GM12878 (cell line): ENCODE measurements around the gene NFAM1. TPM values are rescaled to one million over a fixed set of nuclear protein-coding genes. Genes with fewer than 3 reads are reported as not detected.

Experiments
- ATAC-seq: fragments of 200-7000 bp; cut with Tn5 transposase; 3 replicates; pipeline ENCODE4 v1.9.1; 2020; ENCODE audit warnings: mild to moderate bottlenecking, moderate library complexity
- BruUV-seq: library from RNA; stranded (reverse); fragments of 400-500 nt; replicated peaks from 2 replicates; lab custom pipeline; 2021; lab: Mats Ljungman, UMichigan
- CTCF ChIA-PET: fragments of 300-600 bp; sonication (Branson Sonifier 250); formaldehyde crosslinking; extraction: SDS; loops from one replicate; lab custom pipeline; 2021; ENCODE audit warnings: inconsistent platforms; lab: Yijun Ruan, JAX
- POLR2A ChIA-PET: fragments of 350-600 bp; formaldehyde crosslinking; extraction: SDS; loops from one replicate; lab custom pipeline; 2021; ENCODE audit warnings: inconsistent platforms; lab: Charles Lee
- RAD21 ChIA-PET: fragments of 300-600 bp; sonication (Branson Sonifier 250); formaldehyde crosslinking; loops from one replicate; lab custom pipeline; 2023; ENCODE audit warnings: antibody characterized with exemption; ENCODE audit not compliant: unreplicated experiment; lab: Charles Lee
- SMC1A ChIA-PET: fragments of 300-600 bp; sonication (Branson Sonifier 250); formaldehyde crosslinking; loops from one replicate; lab custom pipeline; 2023; ENCODE audit not compliant: unreplicated experiment, uncharacterized antibody; lab: Charles Lee
- DNase-seq: peaks from one replicate; pipeline ENCODE4 v3.0.0-alpha.2; 2011; ENCODE audit warnings: low read depth, low spot score
- FAIRE-seq: peaks from 3 replicates; lab custom pipeline; 2011; peaks lifted over from hg19 to GRCh38; lab: Jason Lieb, UNC
- H2AFZ ChIP-seq: 2 replicates; pipeline ENCODE4 v1.6.0; 2011; ENCODE audit warnings: low read depth, low read length, control low read depth; ENCODE audit not compliant: control insufficient read depth
- H3K27ac ChIP-seq: 2 replicates; pipeline ENCODE4 v1.5.1; 2011; ENCODE audit warnings: control low read depth; ENCODE audit not compliant: control insufficient read depth, insufficient read depth
- H3K27me3 ChIP-seq, 2 experiments: replicated peaks in 1 of 2; 2 replicates each; pipeline versions ENCODE4 v1.6.0 to v1.6.1; 2011; ENCODE audit warnings: low read length in 1 of 2; ENCODE audit not compliant: control insufficient read depth in 2 of 2, insufficient read depth in 2 of 2
- H3K36me3 ChIP-seq, 2 experiments: 2 replicates each; pipeline ENCODE4 v1.5.1; 2011; ENCODE audit warnings: low read length in 1 of 2; ENCODE audit not compliant: control insufficient read depth in 2 of 2, insufficient read depth in 2 of 2
- H3K4me1 ChIP-seq: 2 replicates; pipeline ENCODE4 v1.6.1; 2011; ENCODE audit warnings: mild to moderate bottlenecking, low read length, moderate library complexity, mixed read lengths; ENCODE audit not compliant: control insufficient read depth, insufficient read depth
- H3K4me2 ChIP-seq: 2 replicates; pipeline ENCODE4 v1.6.0; 2011; ENCODE audit warnings: control low read depth; ENCODE audit not compliant: control insufficient read depth, insufficient read depth
- H3K4me3 ChIP-seq: fragments of 200-600 bp; sonication (generic); 2 replicates; pipeline ENCODE4 v1.5.1; 2016
- H3K79me2 ChIP-seq: 2 replicates; pipeline ENCODE4 v1.6.0; 2011; ENCODE audit warnings: low read length; ENCODE audit not compliant: control insufficient read depth, insufficient read depth
- H3K9ac ChIP-seq: 2 replicates; pipeline ENCODE4 v1.8.0; 2011; ENCODE audit warnings: low read length, control low read depth, mixed read lengths; ENCODE audit not compliant: control insufficient read depth, insufficient read depth
- H3K9me3 ChIP-seq: replicated peaks from 3 replicates; pipeline ENCODE4 v1.5.1; 2011; ENCODE audit warnings: mild to moderate bottlenecking, low read length; ENCODE audit not compliant: control insufficient read depth, insufficient read depth
- H4K20me1 ChIP-seq: 2 replicates; pipeline ENCODE4 v1.6.0; 2011; ENCODE audit not compliant: control insufficient read depth, insufficient read depth
- ATF7 ChIP-seq: fragments of 450-650 bp; IDR thresholded peaks from 2 replicates; pipeline ENCODE4 v1.6.1; 2016; ENCODE audit warnings: low read depth, mild to moderate bottlenecking
- BACH1 ChIP-seq: fragments of 450-650 bp; IDR thresholded peaks from 2 replicates; pipeline ENCODE4 v1.6.1; 2017; ENCODE audit warnings: mild to moderate bottlenecking, borderline replicate concordance
- CBX5 ChIP-seq: sonication (generic); IDR thresholded peaks from 2 replicates; pipeline ENCODE4 v1.6.1; 2016; ENCODE audit warnings: low read depth, moderate library complexity, mild to moderate bottlenecking, inconsistent platforms
- EZH2 ChIP-seq: IDR thresholded peaks from 2 replicates; pipeline ENCODE4 v1.6.1; 2012; ENCODE audit warnings: low read depth, mild to moderate bottlenecking, control low read depth, inconsistent platforms, low read length, borderline replicate concordance; ENCODE audit not compliant: control insufficient read depth
- IKZF2 ChIP-seq, 2 experiments: fragments of 450-650 bp; IDR thresholded peaks; 2 replicates each; pipeline ENCODE4 v1.6.1; 2017; ENCODE audit warnings: mild to moderate bottlenecking in 2 of 2, moderate library complexity in 2 of 2
- NR2C2 ChIP-seq: IDR thresholded peaks from 2 replicates; pipeline ENCODE4 v1.6.1; 2011; ENCODE audit warnings: borderline replicate concordance, low read depth; ENCODE audit not compliant: control insufficient read depth, insufficient read length
- SREBF1 ChIP-seq: IDR thresholded peaks from 2 replicates; pipeline ENCODE4 v1.6.1; 2012; ENCODE audit warnings: mild to moderate bottlenecking, low read length
- SUZ12 ChIP-seq: fragments of 200-600 bp; sonication (generic); IDR thresholded peaks from one replicate; pipeline ENCODE4 v1.6.1; 2018; ENCODE audit warnings: antibody characterized with exemption, mild to moderate bottlenecking; ENCODE audit not compliant: unreplicated experiment
- ZNF622 ChIP-seq: fragments of 450-650 bp; IDR thresholded peaks from 2 replicates; pipeline ENCODE4 v1.6.1; 2017; ENCODE audit warnings: mild to moderate bottlenecking, inconsistent platforms
- ZZZ3 ChIP-seq: IDR thresholded peaks from 2 replicates; pipeline ENCODE4 v1.6.1; 2011; ENCODE audit warnings: low read depth; ENCODE audit not compliant: control insufficient read depth, insufficient read length
- WGBS: methylation state at CpG from one replicate; pipeline ENCODE4 v1.1.6; 2016; ENCODE audit warnings: low lambda C conversion rate; ENCODE audit not compliant: insufficient replicate concordance, insufficient coverage; ENCODE audit errors: missing lambda C conversion rate; 5-methylcytosine and 5-hydroxymethylcytosine counted together
- in situ Hi-C: fragments of 300-500 bp; cut with MboI; formaldehyde crosslinking; loops from 9 replicates; pipeline ENCODE4 v1.14.3; 2018; ENCODE audit warnings: mixed read lengths
- intact Hi-C: fragments of 100-400 bp; cut with micrococcal nuclease; formaldehyde crosslinking; loops from one replicate; pipeline ENCODE4 v1.14.2; 2022; ENCODE audit not compliant: unreplicated experiment
- polyA plus RNA-seq, 11 experiments: library from polyadenylated mRNA; depleted of rRNA in 4 of 11; unstranded in 6 of 11; stranded (reverse) in 5 of 11; fragments of >200 nt; fragmentation: Nextera tagmentation in 4 of 11; fragmentation: Illumina TruSeq in 1 of 11; extraction: Ambion mirVana in 4 of 11; extraction: Trizol in 1 of 11; gene quantifications; 1 replicate in 1 of 11; 2 replicates in 10 of 11; pipeline versions ENCODE4 v1.2.1 to v1.2.3, GENCODE V29; 2011 to 2016; ENCODE audit warnings: inconsistent platforms in 2 of 11, missing spikeins in 2 of 11, low read depth in 1 of 11
- total RNA-seq, 4 experiments: library from RNA; depleted of rRNA in 3 of 4; stranded (reverse); fragments of >200 nt in 3 of 4; fragmentation: Illumina TruSeq in 1 of 4; extraction: Trizol in 1 of 4; gene quantifications; 2 replicates each; pipeline versions ENCODE4 v1.2.1 to v1.2.3, GENCODE V29; 2013 to 2021
- TF ChIP-seq, protein P1 (sequence below): fragments of 450-650 bp; IDR thresholded peaks from 2 replicates; pipeline ENCODE4 v1.6.1; 2018; ENCODE audit warnings: mild to moderate bottlenecking, low read depth, moderate library complexity; ENCODE audit not compliant: partially characterized antibody
- TF ChIP-seq, protein P2 (sequence below): fragments of 150-350 bp; IDR thresholded peaks from 2 replicates; pipeline ENCODE4 v1.6.1; 2014; ENCODE audit warnings: mild to moderate bottlenecking, low read depth, low read length

NFAM1 gene
- total and polyA plus RNA-seq, 10 of the 15 experiments (the other 5 are each of a cell fraction or from before 2014, with no cell fraction given) = 0.13 to 1.3 (median 0.24) TPM; not detected in 3

DNA sequence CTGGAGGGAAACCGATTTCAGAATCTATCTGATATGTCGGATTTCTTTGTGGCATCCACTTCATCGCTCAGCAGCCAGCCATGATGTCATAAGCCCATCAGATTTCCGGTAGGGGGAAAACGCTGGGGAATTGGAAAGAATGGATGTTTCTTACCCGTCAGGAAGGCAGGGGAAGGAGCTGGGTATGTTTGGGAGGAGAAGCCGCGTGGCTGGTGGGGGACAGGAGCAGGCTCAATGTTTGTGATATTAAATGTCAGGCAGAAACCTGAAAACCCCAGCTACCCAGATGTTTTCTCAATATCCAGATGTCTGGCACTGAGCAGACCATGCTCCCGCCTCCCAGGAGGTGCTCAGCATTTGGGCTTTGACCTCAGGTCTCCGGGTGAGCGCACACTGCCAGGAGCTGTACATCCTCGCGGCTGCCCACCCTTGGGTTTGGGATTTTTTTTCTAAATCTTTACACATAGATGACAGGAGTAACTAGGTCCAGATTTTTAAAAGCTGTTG is 67.5 kb downstream of the NFAM1 start (continued):
- TF ChIP-seq ATF7 = no peak
- TF ChIP-seq, protein P1, sequence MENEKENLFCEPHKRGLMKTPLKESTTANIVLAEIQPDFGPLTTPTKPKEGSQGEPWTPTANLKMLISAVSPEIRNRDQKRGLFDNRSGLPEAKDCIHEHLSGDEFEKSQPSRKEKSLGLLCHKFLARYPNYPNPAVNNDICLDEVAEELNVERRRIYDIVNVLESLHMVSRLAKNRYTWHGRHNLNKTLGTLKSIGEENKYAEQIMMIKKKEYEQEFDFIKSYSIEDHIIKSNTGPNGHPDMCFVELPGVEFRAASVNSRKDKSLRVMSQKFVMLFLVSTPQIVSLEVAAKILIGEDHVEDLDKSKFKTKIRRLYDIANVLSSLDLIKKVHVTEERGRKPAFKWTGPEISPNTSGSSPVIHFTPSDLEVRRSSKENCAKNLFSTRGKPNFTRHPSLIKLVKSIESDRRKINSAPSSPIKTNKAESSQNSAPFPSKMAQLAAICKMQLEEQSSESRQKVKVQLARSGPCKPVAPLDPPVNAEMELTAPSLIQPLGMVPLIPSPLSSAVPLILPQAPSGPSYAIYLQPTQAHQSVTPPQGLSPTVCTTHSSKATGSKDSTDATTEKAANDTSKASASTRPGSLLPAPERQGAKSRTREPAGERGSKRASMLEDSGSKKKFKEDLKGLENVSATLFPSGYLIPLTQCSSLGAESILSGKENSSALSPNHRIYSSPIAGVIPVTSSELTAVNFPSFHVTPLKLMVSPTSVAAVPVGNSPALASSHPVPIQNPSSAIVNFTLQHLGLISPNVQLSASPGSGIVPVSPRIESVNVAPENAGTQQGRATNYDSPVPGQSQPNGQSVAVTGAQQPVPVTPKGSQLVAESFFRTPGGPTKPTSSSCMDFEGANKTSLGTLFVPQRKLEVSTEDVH = no peak
- TF ChIP-seq SREBF1 = no peak

DNA sequence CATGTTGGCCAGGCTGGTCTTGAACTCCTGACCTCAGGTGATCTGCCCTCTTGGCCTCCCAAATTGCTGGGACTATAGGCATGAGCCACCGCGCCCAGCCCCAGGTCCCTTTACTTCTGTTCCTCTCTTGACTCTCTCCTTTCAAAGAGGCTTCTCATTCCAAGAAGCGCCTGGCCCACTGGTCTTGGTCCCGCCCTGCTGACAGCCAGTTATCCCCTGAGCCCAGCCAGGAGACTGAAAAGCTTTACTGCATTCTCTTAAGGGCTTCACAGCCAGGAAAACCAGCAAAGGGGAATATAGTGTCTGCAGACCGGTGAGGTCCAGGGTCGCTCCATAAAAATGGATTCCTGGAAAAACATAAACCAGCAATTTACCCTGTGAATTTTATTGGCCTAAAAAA is 68.3 kb downstream of the NFAM1 start:
- WGBS = 67% methylated on average over 6 of the region's 6 CpGs
- no TSS peak for BruUV-seq
- no peak overlapping the region for H3K4me3 ChIP-seq
- H3K4me1 ChIP-seq = peaks cover 12% of the 10 kb centered on the region
- DNase-seq = no peak
- no peak for ATAC-seq
- intact Hi-C loops (no loop called here), in situ Hi-C loops (no loop called here)
- H3K36me3 ChIP-seq = no peaks in the 10 kb centered on the region
- no peak overlapping the region for H3K9ac ChIP-seq
- no peak overlapping the region for H3K4me2 ChIP-seq
- no peaks in the 10 kb centered on the region for H4K20me1 ChIP-seq
- H3K27me3 ChIP-seq = peaks cover 15 to 27% of the 10 kb centered on the region in 2 experiments; a peak in 3 of 4 replicates
- no peaks in the 10 kb centered on the region for H3K79me2 ChIP-seq
- no peak overlapping the region for H3K27ac ChIP-seq
- FAIRE-seq = no peak
- H2AFZ ChIP-seq = no peak overlapping the region
- ChIA-PET SMC1A (interaction anchor here (1.2 kb wide), 2 partner anchors 8 to 18 kb away, joined by 3 to 7 read pairs; no protein-coding TSS in a partner anchor), RAD21 (interaction anchor here (0.9 kb wide), 1 partner anchor 83 kb away, joined by 3 read pairs; no protein-coding TSS in a partner anchor)
- no peaks in the 10 kb centered on the region; the same call in 2 of the 3 replicates for H3K9me3 ChIP-seq
- TF ChIP-seq, protein P2, sequence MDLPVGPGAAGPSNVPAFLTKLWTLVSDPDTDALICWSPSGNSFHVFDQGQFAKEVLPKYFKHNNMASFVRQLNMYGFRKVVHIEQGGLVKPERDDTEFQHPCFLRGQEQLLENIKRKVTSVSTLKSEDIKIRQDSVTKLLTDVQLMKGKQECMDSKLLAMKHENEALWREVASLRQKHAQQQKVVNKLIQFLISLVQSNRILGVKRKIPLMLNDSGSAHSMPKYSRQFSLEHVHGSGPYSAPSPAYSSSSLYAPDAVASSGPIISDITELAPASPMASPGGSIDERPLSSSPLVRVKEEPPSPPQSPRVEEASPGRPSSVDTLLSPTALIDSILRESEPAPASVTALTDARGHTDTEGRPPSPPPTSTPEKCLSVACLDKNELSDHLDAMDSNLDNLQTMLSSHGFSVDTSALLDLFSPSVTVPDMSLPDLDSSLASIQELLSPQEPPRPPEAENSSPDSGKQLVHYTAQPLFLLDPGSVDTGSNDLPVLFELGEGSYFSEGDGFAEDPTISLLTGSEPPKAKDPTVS = no peak
- no peak for TF ChIP-seq CBX5
- TF ChIP-seq BACH1 = no peak
- no peak for TF ChIP-seq ZNF622
- TF ChIP-seq IKZF2 (IDR thresholded peaks at IDR 0.05) = no peak
- no peak for TF ChIP-seq SUZ12
- no peak for TF ChIP-seq ZZZ3
- no peak for TF ChIP-seq EZH2
- TF ChIP-seq NR2C2 = no peak
- TF ChIP-seq, all 136 proteins: peak for 0
- CTCF ChIA-PET = no interaction called here
- POLR2A ChIA-PET = interaction anchor here (0.6 kb wide), 1 partner anchor 317 kb away, joined by 3 read pairs; no protein-coding TSS in a partner anchor
